GM12864 (cell line): ENCODE data around the gene RPS15A.
A peak's percentile ranks its signal among the peaks of the same experiment; 100 is the strongest.
"Not testable (repeated sequence)": the region's sequence is repeated elsewhere in the genome, so short reads cannot be mapped to it uniquely, and the experiment has no call there.

Source experiments
- DNase-seq: peaks from one replicate; pipeline ENCODE4 v3.0.0-alpha.2; 2011; ENCODE audit warnings: low read depth
- H3K4me3 ChIP-seq: 2 replicates; pipeline ENCODE4 v1.5.1; 2011; ENCODE audit warnings: mild to moderate bottlenecking, low read depth, low read length, control low read depth
- TF ChIP-seq, protein P1 (sequence below): IDR thresholded peaks from 2 replicates; pipeline ENCODE4 v1.5.1; 2011; ENCODE audit warnings: low read depth, mild to moderate bottlenecking, moderate library complexity, low read length, control low read depth, inconsistent platforms; ENCODE audit errors: missing control alignments

RPS15A gene

DNA sequence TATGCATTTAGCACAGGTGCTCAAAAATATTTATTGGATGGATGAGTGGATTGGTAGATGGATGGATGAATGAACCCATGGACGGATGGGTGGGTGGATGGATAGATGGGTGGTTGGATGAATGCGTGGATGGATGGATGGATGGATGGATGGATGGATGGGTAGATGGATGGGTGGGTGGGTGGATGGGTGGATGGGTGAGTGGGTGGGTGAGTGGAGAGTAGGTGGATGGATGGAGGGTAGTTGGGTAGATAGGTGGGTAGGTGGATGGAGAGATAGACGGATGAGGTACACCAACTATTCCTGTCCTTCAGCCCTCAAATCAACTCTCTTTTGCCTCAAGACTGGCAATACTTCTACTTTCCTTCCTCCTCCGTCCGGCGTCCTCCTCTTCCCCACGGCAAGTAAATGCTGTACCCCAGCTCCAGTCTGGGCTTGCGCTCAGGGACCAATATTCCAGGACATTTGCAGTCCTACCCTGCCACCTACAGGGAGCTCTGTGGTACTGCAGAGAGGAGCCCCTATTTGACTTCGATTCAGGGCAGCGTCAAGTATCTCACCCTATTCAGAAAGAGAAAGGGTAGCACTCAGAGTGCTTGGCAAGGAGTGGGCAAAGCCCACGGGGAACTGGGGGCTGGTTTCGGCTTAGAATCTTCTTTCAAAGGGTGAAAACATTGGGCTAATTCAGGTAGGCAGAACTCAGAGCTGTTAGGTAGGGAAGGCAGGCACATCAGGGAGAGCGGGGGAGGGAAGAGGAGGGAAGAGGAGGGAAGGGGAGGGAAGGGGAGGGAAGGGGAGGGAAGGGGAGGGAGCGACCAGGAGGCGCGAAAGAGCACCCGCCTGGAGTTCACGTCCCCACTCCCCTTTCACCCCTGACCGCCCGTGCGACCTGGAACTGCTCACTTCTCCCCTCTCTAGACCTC lies 30.3 kb downstream of the RPS15A start:
- TF ChIP-seq, protein P1, sequence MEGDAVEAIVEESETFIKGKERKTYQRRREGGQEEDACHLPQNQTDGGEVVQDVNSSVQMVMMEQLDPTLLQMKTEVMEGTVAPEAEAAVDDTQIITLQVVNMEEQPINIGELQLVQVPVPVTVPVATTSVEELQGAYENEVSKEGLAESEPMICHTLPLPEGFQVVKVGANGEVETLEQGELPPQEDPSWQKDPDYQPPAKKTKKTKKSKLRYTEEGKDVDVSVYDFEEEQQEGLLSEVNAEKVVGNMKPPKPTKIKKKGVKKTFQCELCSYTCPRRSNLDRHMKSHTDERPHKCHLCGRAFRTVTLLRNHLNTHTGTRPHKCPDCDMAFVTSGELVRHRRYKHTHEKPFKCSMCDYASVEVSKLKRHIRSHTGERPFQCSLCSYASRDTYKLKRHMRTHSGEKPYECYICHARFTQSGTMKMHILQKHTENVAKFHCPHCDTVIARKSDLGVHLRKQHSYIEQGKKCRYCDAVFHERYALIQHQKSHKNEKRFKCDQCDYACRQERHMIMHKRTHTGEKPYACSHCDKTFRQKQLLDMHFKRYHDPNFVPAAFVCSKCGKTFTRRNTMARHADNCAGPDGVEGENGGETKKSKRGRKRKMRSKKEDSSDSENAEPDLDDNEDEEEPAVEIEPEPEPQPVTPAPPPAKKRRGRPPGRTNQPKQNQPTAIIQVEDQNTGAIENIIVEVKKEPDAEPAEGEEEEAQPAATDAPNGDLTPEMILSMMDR, result peak; percentile 50
- not testable (repeated sequence) for H3K4me3 ChIP-seq, DNase-seq

- not testable (repeated sequence) for DNase-seq, H3K4me3 ChIP-seq
Observed at GRCh38 chr16:18757960-18758660, 32.0 kb downstream of the RPS15A start.

GRCh38 chr16:18756639-18757038 lies 33.5 kb downstream of the RPS15A start:
- not testable (repeated sequence) for H3K4me3 ChIP-seq, DNase-seq

DNA sequence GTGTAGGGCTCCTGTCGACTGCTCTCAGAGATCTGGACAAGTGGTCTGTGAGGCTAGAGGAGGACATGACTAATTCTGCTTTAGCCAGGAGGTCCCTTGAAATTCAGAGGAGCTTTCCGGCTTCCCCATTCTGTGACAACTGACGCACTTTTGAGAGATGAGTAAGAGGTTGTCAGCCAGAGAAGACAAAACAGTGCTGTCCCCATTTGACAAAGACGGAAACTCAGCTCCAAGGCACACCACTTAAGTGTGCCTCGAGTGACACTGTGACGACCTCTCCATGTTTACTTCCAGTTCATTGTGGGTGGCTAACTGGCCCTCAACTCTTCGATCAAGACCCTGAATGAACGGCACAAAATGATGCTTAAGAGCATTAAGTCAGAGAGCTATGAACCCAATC lies 47.3 kb downstream of the RPS15A start:
- not testable (repeated sequence) for DNase-seq, H3K4me3 ChIP-seq

GRCh38 chr16:18740027-18740426 lies 50.1 kb downstream of the RPS15A start:
- not testable (repeated sequence) for H3K4me3 ChIP-seq, DNase-seq

GRCh38 chr16:18738768-18739167 lies 51.4 kb downstream of the RPS15A start:
- not testable (repeated sequence) for DNase-seq, H3K4me3 ChIP-seq

DNA sequence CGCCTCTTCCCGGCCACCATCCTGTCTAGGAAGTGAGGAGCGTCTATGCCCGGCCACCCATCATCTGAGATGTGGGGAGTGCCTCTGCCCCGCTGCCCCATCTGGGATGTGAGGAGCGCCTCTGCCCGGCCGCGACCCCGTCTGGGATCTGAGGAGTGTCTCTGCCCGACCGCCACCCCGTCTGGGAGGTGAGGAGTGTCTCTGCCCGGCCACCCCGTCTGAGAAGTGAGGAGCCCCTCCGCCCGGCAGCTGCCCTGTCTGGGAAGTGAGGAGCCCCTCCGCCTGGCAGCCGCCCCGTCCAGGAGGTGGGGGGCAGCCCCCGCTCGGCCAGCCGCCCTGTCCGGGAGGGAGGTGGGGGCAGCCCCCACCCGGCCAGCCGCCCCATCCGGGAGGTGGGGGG lies 55.9 kb downstream of the RPS15A start:
- DNase-seq, H3K4me3 ChIP-seq: not testable (repeated sequence)
